Activated T-helper 17 cell treated with anti-CD3 and anti-CD28 coated beads, Interleukin-2, amount 50 U/mL, for 72 hours (primary cell): Measurements from ENCODE around the gene WRAP73. TPM values are rescaled to one million over a fixed set of nuclear protein-coding genes. Genes with fewer than 3 reads are reported as not detected.

Experiments used
- ATAC-seq: fragments of 150-1000 bp; cut with Tn5 transposase; replicated peaks from 2 replicates; pipeline ENCODE4 v1.10.0; 2021; ENCODE audit warnings: mild to moderate bottlenecking, moderate library complexity
- H3K27ac Mint-ChIP-seq: one replicate; pipeline ENCODE4 v1.8.0; 2022; ENCODE audit warnings: mixed read lengths
- H3K27me3 Mint-ChIP-seq: one replicate; pipeline ENCODE4 v1.8.0; 2022; ENCODE audit warnings: mixed read lengths
- H3K36me3 Mint-ChIP-seq: one replicate; pipeline ENCODE4 v1.8.0; 2022; ENCODE audit warnings: low read depth, mild to moderate bottlenecking, mixed read lengths
- H3K4me1 Mint-ChIP-seq: one replicate; pipeline ENCODE4 v1.8.0; 2022; ENCODE audit warnings: mixed read lengths
- H3K4me3 Mint-ChIP-seq: one replicate; pipeline ENCODE4 v1.8.0; 2022; ENCODE audit warnings: mild to moderate bottlenecking, mixed read lengths
- H3K9me3 Mint-ChIP-seq: one replicate; pipeline ENCODE4 v1.8.0; 2022; ENCODE audit warnings: mixed read lengths
- total RNA-seq, 2 donors: library from RNA; stranded (reverse); gene quantifications; one replicate each; pipeline ENCODE4 v1.2.3, GENCODE V29; 2022

Gene WRAP73
- total RNA-seq, 2 donors from 2014 or later: 14.4 to 27.7 TPM

GRCh38 chr1:3614755-3615742 is 34.9 kb downstream of the WRAP73 start:
- no peaks in the 10 kb centered on the region for H3K9me3 Mint-ChIP-seq
- no peak overlapping the region for H3K27ac Mint-ChIP-seq
- H3K27me3 Mint-ChIP-seq: peaks cover 8% of the 10 kb centered on the region
- H3K4me1 Mint-ChIP-seq: peaks cover 5% of the 10 kb centered on the region
- no peak for ATAC-seq
- H3K36me3 Mint-ChIP-seq: no peaks in the 10 kb centered on the region
- H3K4me3 Mint-ChIP-seq: no peak overlapping the region

- H3K27ac Mint-ChIP-seq: no peak overlapping the region
- ATAC-seq: no peak
- no peaks in the 10 kb centered on the region for H3K36me3 Mint-ChIP-seq
- peak overlapping the region; percentile 48 for H3K4me3 Mint-ChIP-seq
- H3K9me3 Mint-ChIP-seq: no peaks in the 10 kb centered on the region
- no peaks in the 10 kb centered on the region for H3K4me1 Mint-ChIP-seq
- H3K27me3 Mint-ChIP-seq: peaks cover 8% of the 10 kb centered on the region
These were observed 37.8 kb downstream of the WRAP73 start for GRCh38 chr1:3612123-3612522.

GRCh38 chr1:3611170-3612019 is 38.5 kb downstream of the WRAP73 start, which contains the start of gene MEGF6:
MEGF6 (minus strand) TSS chr1:3611508; CDS start chr1:3611268, 240 bp downstream.
- H3K4me1 Mint-ChIP-seq: no peaks in the 10 kb centered on the region
- H3K4me3 Mint-ChIP-seq: peak within 1 kb of the TSS; percentile 48
- H3K27ac Mint-ChIP-seq: no peak within 1 kb of the TSS
- H3K9me3 Mint-ChIP-seq: no peaks in the 10 kb centered on the region
- H3K27me3 Mint-ChIP-seq: peaks cover 8% of the 10 kb centered on the region
- ATAC-seq: peak; percentile 66
- no peaks in the 10 kb centered on the region for H3K36me3 Mint-ChIP-seq

GRCh38 chr1:3610527-3611169 is 39.3 kb downstream of the WRAP73 start:
- H3K27ac Mint-ChIP-seq: no peak overlapping the region
- no peaks in the 10 kb centered on the region for H3K9me3 Mint-ChIP-seq
- ATAC-seq: no peak
- no peaks in the 10 kb centered on the region for H3K36me3 Mint-ChIP-seq
- peaks cover 8% of the 10 kb centered on the region for H3K27me3 Mint-ChIP-seq
- no peaks in the 10 kb centered on the region for H3K4me1 Mint-ChIP-seq
- no peak overlapping the region for H3K4me3 Mint-ChIP-seq

- ATAC-seq: no peak
- Mint-ChIP-seq H3K36me3 (no peaks in the 10 kb centered on the region), H3K4me1 (no peaks in the 10 kb centered on the region), H3K27me3 (peaks cover 7% of the 10 kb centered on the region), H3K4me3 (no peak overlapping the region), H3K9me3 (no peaks in the 10 kb centered on the region), H3K27ac (no peak overlapping the region)
These were observed 40.0 kb downstream of the WRAP73 start for GRCh38 chr1:3609769-3610526.

- no peak for ATAC-seq
- no peak overlapping the region for H3K4me3 Mint-ChIP-seq
These were observed 40.7 kb downstream of the WRAP73 start for GRCh38 chr1:3609016-3609768.

GRCh38 chr1:3608154-3608553 is 41.7 kb downstream of the WRAP73 start:
- Mint-ChIP-seq H3K9me3 (no peaks in the 10 kb centered on the region), H3K27ac (no peak overlapping the region), H3K36me3 (no peaks in the 10 kb centered on the region), H3K4me3 (no peak overlapping the region), H3K27me3 (peaks cover 4% of the 10 kb centered on the region), H3K4me1 (no peaks in the 10 kb centered on the region)
- no peak for ATAC-seq

More at GRCh38 chr1:3609016-3609768, 40.7 kb downstream of the WRAP73 start:
- Mint-ChIP-seq H3K27ac (no peak overlapping the region), H3K9me3 (no peaks in the 10 kb centered on the region), H3K36me3 (no peaks in the 10 kb centered on the region), H3K4me1 (no peaks in the 10 kb centered on the region), H3K27me3 (peaks cover 4% of the 10 kb centered on the region)

GRCh38 chr1:3607703-3608065 is 42.2 kb downstream of the WRAP73 start:
- H3K36me3 Mint-ChIP-seq: no peaks in the 10 kb centered on the region
- H3K27me3 Mint-ChIP-seq: peaks cover 4% of the 10 kb centered on the region
- no peak for ATAC-seq
- H3K4me1 Mint-ChIP-seq: no peaks in the 10 kb centered on the region
- no peak overlapping the region for H3K27ac Mint-ChIP-seq
- H3K9me3 Mint-ChIP-seq: no peaks in the 10 kb centered on the region
- H3K4me3 Mint-ChIP-seq: no peak overlapping the region

GRCh38 chr1:3606779-3607702 is 42.9 kb downstream of the WRAP73 start:
- no peak for ATAC-seq
- no peak overlapping the region for H3K27ac Mint-ChIP-seq

GRCh38 chr1:3604997-3605823 is 44.7 kb downstream of the WRAP73 start:
- Mint-ChIP-seq H3K27ac (no peak overlapping the region), H3K36me3 (no peaks in the 10 kb centered on the region), H3K9me3 (no peaks in the 10 kb centered on the region), H3K27me3 (no peaks in the 10 kb centered on the region), H3K4me3 (no peak overlapping the region), H3K4me1 (no peaks in the 10 kb centered on the region)
- ATAC-seq: no peak

More at GRCh38 chr1:3606779-3607702, 42.9 kb downstream of the WRAP73 start:
- Mint-ChIP-seq H3K36me3 (no peaks in the 10 kb centered on the region), H3K4me3 (no peak overlapping the region), H3K4me1 (no peaks in the 10 kb centered on the region), H3K9me3 (no peaks in the 10 kb centered on the region), H3K27me3 (peaks cover 4% of the 10 kb centered on the region)

GRCh38 chr1:3604468-3604974 is 45.4 kb downstream of the WRAP73 start:
- no peak overlapping the region for H3K27ac Mint-ChIP-seq
- H3K27me3 Mint-ChIP-seq: no peaks in the 10 kb centered on the region
- H3K9me3 Mint-ChIP-seq: no peaks in the 10 kb centered on the region
- ATAC-seq: no peak
- H3K36me3 Mint-ChIP-seq: no peaks in the 10 kb centered on the region
- H3K4me1 Mint-ChIP-seq: no peaks in the 10 kb centered on the region
- H3K4me3 Mint-ChIP-seq: no peak overlapping the region
